ENCODE measurements around the gene CERS3. TPM values are rescaled to one million over a fixed set of nuclear protein-coding genes. Genes with fewer than 3 reads are reported as not detected.

Gene CERS3
- total and polyA plus RNA-seq, 2 of the 4 experiments (the other 2 are of a cell fraction) = not detected

GRCh38 chr15:100394736-100395440 lies 133.9 kb downstream of the CERS3 start:
- TF ChIP-seq CEBPB (IDR thresholded peaks at IDR 0.05; ENCODE audit: low read depth, low read length) (no peak), CHD1 (IDR thresholded peaks at IDR 0.05; ENCODE audit: low read depth, low read length) (no peak), RFX5 (IDR thresholded peaks at IDR 0.05; ENCODE audit: low read depth, low read length) (no peak), SMC3 (IDR thresholded peaks at IDR 0.05; ENCODE audit: low read depth, low read length) (no peak), MXI1 (IDR thresholded peaks at IDR 0.05; ENCODE audit: borderline replicate concordance, low read depth, low read length) (no peak), FOS (IDR thresholded peaks at IDR 0.05; ENCODE audit: low read depth, low read length) (no peak), BHLHE40 (IDR thresholded peaks at IDR 0.05; ENCODE audit: low read depth, low read length) (no peak), RAD21 (IDR thresholded peaks at IDR 0.05; ENCODE audit: low read length) (no peak), RCOR1 (IDR thresholded peaks at IDR 0.05; ENCODE audit: insufficient replicate concordance, low read length) (no peak), CTCF (conservative IDR thresholded peaks at IDR 0.05; ENCODE audit: low read depth, low read length) (no peak), POLR2A (IDR thresholded peaks at IDR 0.05; ENCODE audit: low read depth, low read length) (no peak)
- H2BK5ac ChIP-seq (ENCODE audit: low read depth, low read length, poor library complexity, severe bottlenecking) = no peak overlapping the region
- intact Hi-C loops (cut with micrococcal nuclease) = loop anchor here (10.0 kb wide), 1 partner anchor 60 kb away; no protein-coding TSS in a partner anchor
- no peak overlapping the region for H3K14ac ChIP-seq (replicated peaks; ENCODE audit: low read depth, low read length)
- no peak for ATAC-seq (ENCODE audit: low read depth)
- H4K5ac ChIP-seq (ENCODE audit: low read depth, low read length) = no peak overlapping the region
- no peak overlapping the region for H2BK20ac ChIP-seq (ENCODE audit: low read depth, low read length)
- H4K8ac ChIP-seq (ENCODE audit: low read depth in 2 of 2, low read length in 2 of 2) = no peak overlapping the region
- in situ Hi-C loops (cut with MboI; ENCODE audit: low sequenced_read_pairs) = no loop called here
- POLR2A ChIA-PET (ENCODE audit: unreplicated experiment) = no interaction called here
- H3K4me2 ChIP-seq (ENCODE audit: low read depth, low read length) = no peak overlapping the region
- no peak overlapping the region for H3K4me3 ChIP-seq (ENCODE audit: insufficient read depth, low read depth, low read length)
- no peak overlapping the region for H2AK9ac ChIP-seq (replicated peaks; ENCODE audit: low read depth, low read length, poor library complexity)
- no peaks in the 10 kb centered on the region for H3K27me3 ChIP-seq (ENCODE audit: control insufficient read depth, insufficient read depth, low read length)
- H3K18ac ChIP-seq (ENCODE audit: low read depth, low read length) = no peak overlapping the region
- DNase-seq = no peak
- no peaks in the 10 kb centered on the region for H4K20me1 ChIP-seq (ENCODE audit: insufficient read depth, low read length)
- no TSS peak for BruUV-seq (replicated peaks)
- no peak overlapping the region for H2AFZ ChIP-seq (replicated peaks; ENCODE audit: low read length, poor library complexity)
- dilution Hi-C loops (cut with HindIII; ENCODE audit: low sequenced_read_pairs, unreplicated experiment) = no loop called here
- CTCF ChIA-PET = no interaction called here
- H3K36me3 ChIP-seq (ENCODE audit: control insufficient read depth, insufficient read depth, low read length) = no peaks in the 10 kb centered on the region
- H3K27ac ChIP-seq (ENCODE audit: insufficient read depth, low read length) = no peak overlapping the region
- H3K23ac ChIP-seq (ENCODE audit: low read depth, low read length) = no peak overlapping the region
- no peaks in the 10 kb centered on the region for H3K79me1 ChIP-seq (ENCODE audit: low read depth in 1 of 2, low read length in 2 of 2)
- H2BK120ac ChIP-seq (ENCODE audit: low read depth, low read length) = no peak overlapping the region
- no peak overlapping the region for H3K4ac ChIP-seq (ENCODE audit: low read depth, low read length)
- no peak overlapping the region for H4K91ac ChIP-seq (ENCODE audit: insufficient read depth, low read depth, low read length)
- no peak overlapping the region for H3K9ac ChIP-seq (ENCODE audit: low read depth, low read length)
- H3K9me3 ChIP-seq (ENCODE audit: control insufficient read depth, insufficient read depth, low read length) = peaks cover 7% of the 10 kb centered on the region
- WGBS, 2 experiments (ENCODE audit: extremely low coverage in 2 of 2, insufficient read length in 1 of 2) = no CpG with 5 or more reads among the region's 4 CpGs
- no peaks in the 10 kb centered on the region for H3K4me1 ChIP-seq (ENCODE audit: control insufficient read depth, insufficient read depth, low read length)
- H3K56ac ChIP-seq (ENCODE audit: extremely low read depth, insufficient read depth, low read length) = no peak overlapping the region
- no peak overlapping the region for H2AK5ac ChIP-seq (ENCODE audit: low read depth, low read length)
- no peaks in the 10 kb centered on the region for H3K9me1 ChIP-seq (ENCODE audit: insufficient read depth, low read length)
- no peak overlapping the region for H2BK15ac ChIP-seq (ENCODE audit: low read depth, low read length)
